Mesenchymal stem cell (in vitro differentiated cells and primary cell): ENCODE results near the gene PARD3.

Experiments
- DNase-seq: peaks from one replicate; pipeline ENCODE4 v3.0.0-alpha.2; 2013
- H2AFZ ChIP-seq: one replicate; pipeline ENCODE4 v1.6.1; 2013; ENCODE audit warnings: low read depth, mild to moderate bottlenecking, control low read depth, inconsistent platforms, low read length, moderate library complexity
- H2AK5ac ChIP-seq: 2 replicates; pipeline ENCODE4 v1.6.1; 2013; ENCODE audit warnings: low read length, moderate library complexity, mild to moderate bottlenecking, inconsistent platforms; ENCODE audit not compliant: severe bottlenecking
- H2BK120ac ChIP-seq: one replicate; pipeline ENCODE4 v1.6.1; 2013; ENCODE audit warnings: low read depth, mild to moderate bottlenecking, inconsistent platforms, low read length, moderate library complexity
- H2BK12ac ChIP-seq, 2 experiments: one replicate each; pipeline ENCODE4 v1.6.1; 2013; ENCODE audit warnings: inconsistent platforms in 2 of 2, low read length in 2 of 2, mild to moderate bottlenecking in 2 of 2, moderate library complexity in 2 of 2, control low read depth in 1 of 2
- H2BK15ac ChIP-seq: one replicate; pipeline ENCODE4 v1.6.1; 2013; ENCODE audit warnings: mild to moderate bottlenecking, low read depth, inconsistent platforms; ENCODE audit not compliant: poor library complexity, severe bottlenecking
- H2BK5ac ChIP-seq: 2 replicates; pipeline ENCODE4 v1.6.1; 2013; ENCODE audit warnings: low read depth, mild to moderate bottlenecking, low read length, control low read depth, inconsistent platforms; ENCODE audit not compliant: poor library complexity, severe bottlenecking
- H3K14ac ChIP-seq, 2 experiments: one replicate each; pipeline ENCODE4 v1.6.1; 2013; ENCODE audit warnings: inconsistent platforms in 2 of 2, low read length in 2 of 2, control low read depth in 1 of 2, mild to moderate bottlenecking in 1 of 2, moderate library complexity in 1 of 2
- H3K18ac ChIP-seq, 2 experiments: one replicate each; pipeline ENCODE4 v1.6.1; 2013; ENCODE audit warnings: inconsistent platforms in 2 of 2, low read length in 2 of 2, control low read depth in 1 of 2, low read depth in 1 of 2, mild to moderate bottlenecking in 1 of 2
- H3K23ac ChIP-seq, 2 experiments: one replicate each; pipeline ENCODE4 v1.6.1; 2013; ENCODE audit warnings: inconsistent platforms in 2 of 2, low read length in 2 of 2, mild to moderate bottlenecking in 2 of 2, moderate library complexity in 2 of 2, control low read depth in 1 of 2
- H3K27ac ChIP-seq: 2 replicates; pipeline ENCODE4 v1.5.1; 2013; ENCODE audit warnings: mild to moderate bottlenecking, moderate library complexity, low read length, control low read depth, inconsistent platforms; ENCODE audit not compliant: poor library complexity, severe bottlenecking
- H3K27me3 ChIP-seq, 2 experiments: 2 replicates each; pipeline versions ENCODE4 v1.6.1 to v1.7.0; 2013; ENCODE audit warnings: low read length in 2 of 2, mild to moderate bottlenecking in 2 of 2, moderate library complexity in 2 of 2, control low read depth in 1 of 2, inconsistent platforms in 1 of 2; ENCODE audit not compliant: control insufficient read depth in 1 of 2, insufficient read depth in 1 of 2
- H3K36me3 ChIP-seq, 2 experiments: 2 replicates each; pipeline versions ENCODE4 v1.6.1 to v1.7.0; 2013; ENCODE audit warnings: low read length in 2 of 2, control low read depth in 1 of 2, inconsistent platforms in 1 of 2, low read depth in 1 of 2, mild to moderate bottlenecking in 1 of 2; ENCODE audit not compliant: insufficient read depth in 2 of 2, control insufficient read depth in 1 of 2
- H3K4ac ChIP-seq, 2 experiments: one replicate each; pipeline ENCODE4 v1.6.1; 2013; ENCODE audit warnings: inconsistent platforms in 2 of 2, low read length in 2 of 2, mild to moderate bottlenecking in 2 of 2, moderate library complexity in 2 of 2, control low read depth in 1 of 2, low read depth in 1 of 2
- H3K4me1 ChIP-seq: 2 replicates; pipeline ENCODE4 v1.6.1; 2013; ENCODE audit warnings: low read depth, low read length, control low read depth; ENCODE audit not compliant: control insufficient read depth, insufficient read depth
- H3K4me2 ChIP-seq: 2 replicates; pipeline ENCODE4 v1.6.1; 2013; ENCODE audit warnings: low read length, mild to moderate bottlenecking, inconsistent platforms; ENCODE audit not compliant: poor library complexity, severe bottlenecking
- H3K4me3 ChIP-seq, 2 experiments: 2 replicates each; pipeline versions ENCODE4 v1.5.1 to v1.7.0; 2013; ENCODE audit warnings: low read length in 2 of 2, mild to moderate bottlenecking in 2 of 2, control low read depth in 1 of 2, low read depth in 1 of 2; ENCODE audit not compliant: insufficient read depth in 1 of 2
- H3K79me1 ChIP-seq: replicated peaks from 2 replicates; pipeline ENCODE4 v1.6.1; 2013; ENCODE audit warnings: mild to moderate bottlenecking, control low read depth, low read length, inconsistent platforms; ENCODE audit not compliant: poor library complexity, severe bottlenecking
- H3K9ac ChIP-seq: 2 replicates; pipeline ENCODE4 v1.7.0; 2013; ENCODE audit warnings: mild to moderate bottlenecking, low read length, moderate library complexity
- H3K9me3 ChIP-seq: 2 replicates; pipeline ENCODE4 v1.7.0; 2013; ENCODE audit warnings: mild to moderate bottlenecking, low read length; ENCODE audit not compliant: control insufficient read depth
- H4K8ac ChIP-seq: one replicate; pipeline ENCODE4 v1.6.1; 2013; ENCODE audit warnings: inconsistent platforms, mild to moderate bottlenecking, low read length, moderate library complexity
- H4K91ac ChIP-seq: one replicate; pipeline ENCODE4 v1.6.1; 2013; ENCODE audit warnings: mild to moderate bottlenecking, low read length, inconsistent platforms
- WGBS: methylation state at CpG from one replicate; pipeline ENCODE4 v1.1.7; 2013; ENCODE audit warnings: mixed read lengths; 5-methylcytosine and 5-hydroxymethylcytosine counted together

Gene PARD3

DNA sequence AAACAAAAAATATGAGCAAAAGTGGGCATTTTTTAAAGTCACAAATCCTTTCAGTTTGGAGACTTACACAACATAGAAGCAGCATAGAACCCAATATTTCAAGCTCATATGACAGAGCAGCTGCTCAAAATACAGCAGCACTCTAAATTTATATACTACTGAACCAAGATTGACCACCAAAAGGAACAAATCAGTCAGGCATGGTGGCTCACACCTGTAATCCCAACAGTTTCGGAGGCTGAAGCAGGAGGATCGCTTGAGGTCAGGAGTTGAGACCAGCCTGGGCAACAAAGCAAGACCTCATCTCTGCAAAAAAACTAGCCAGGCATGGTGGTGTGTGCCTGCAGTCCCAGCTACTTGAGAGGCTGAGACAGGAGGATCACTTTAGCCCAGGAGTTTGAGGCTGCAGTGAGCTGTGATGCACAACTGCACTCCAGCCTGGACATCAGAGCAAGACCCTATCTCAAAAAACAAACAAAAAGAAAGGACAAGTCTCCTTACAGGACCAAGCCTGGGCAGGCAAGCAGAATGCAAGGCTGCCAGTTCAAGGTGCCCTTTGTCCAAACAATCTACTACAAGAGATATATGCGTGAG lies 40.0 kb downstream of the PARD3 start:
- no peak for DNase-seq
- WGBS = 97% methylated on average over 2 of the region's 3 CpGs
- Histone ChIP-seq H3K18ac (peak overlapping the region in 1 of 2 experiments; percentile 30), H2BK120ac (no peak overlapping the region), H3K4me2 (no peak overlapping the region), H3K9ac (no peak overlapping the region), H2BK5ac (no peak overlapping the region), H3K27me3 (no peaks in the 10 kb centered on the region), H2BK15ac (no peak overlapping the region), H3K79me1 (peaks cover 14% of the 10 kb centered on the region), H2BK12ac (peak overlapping the region in 1 of 2 experiments; percentile 71), H4K91ac (peak overlapping the region; percentile 72), H2AFZ (no peak overlapping the region), H3K4me3 (no peak overlapping the region), H2AK5ac (no peak overlapping the region), H3K4ac (no peak overlapping the region), H3K4me1 (peaks cover 10% of the 10 kb centered on the region), H3K36me3 (peaks cover 0 to 6% of the 10 kb centered on the region in 2 experiments), H3K23ac (peak overlapping the region in 1 of 2 experiments; percentile 9), H3K9me3 (no peaks in the 10 kb centered on the region), H3K14ac (peak overlapping the region in 1 of 2 experiments; percentile 11), H3K27ac (no peak overlapping the region), H4K8ac (peak overlapping the region; percentile 23)

DNA sequence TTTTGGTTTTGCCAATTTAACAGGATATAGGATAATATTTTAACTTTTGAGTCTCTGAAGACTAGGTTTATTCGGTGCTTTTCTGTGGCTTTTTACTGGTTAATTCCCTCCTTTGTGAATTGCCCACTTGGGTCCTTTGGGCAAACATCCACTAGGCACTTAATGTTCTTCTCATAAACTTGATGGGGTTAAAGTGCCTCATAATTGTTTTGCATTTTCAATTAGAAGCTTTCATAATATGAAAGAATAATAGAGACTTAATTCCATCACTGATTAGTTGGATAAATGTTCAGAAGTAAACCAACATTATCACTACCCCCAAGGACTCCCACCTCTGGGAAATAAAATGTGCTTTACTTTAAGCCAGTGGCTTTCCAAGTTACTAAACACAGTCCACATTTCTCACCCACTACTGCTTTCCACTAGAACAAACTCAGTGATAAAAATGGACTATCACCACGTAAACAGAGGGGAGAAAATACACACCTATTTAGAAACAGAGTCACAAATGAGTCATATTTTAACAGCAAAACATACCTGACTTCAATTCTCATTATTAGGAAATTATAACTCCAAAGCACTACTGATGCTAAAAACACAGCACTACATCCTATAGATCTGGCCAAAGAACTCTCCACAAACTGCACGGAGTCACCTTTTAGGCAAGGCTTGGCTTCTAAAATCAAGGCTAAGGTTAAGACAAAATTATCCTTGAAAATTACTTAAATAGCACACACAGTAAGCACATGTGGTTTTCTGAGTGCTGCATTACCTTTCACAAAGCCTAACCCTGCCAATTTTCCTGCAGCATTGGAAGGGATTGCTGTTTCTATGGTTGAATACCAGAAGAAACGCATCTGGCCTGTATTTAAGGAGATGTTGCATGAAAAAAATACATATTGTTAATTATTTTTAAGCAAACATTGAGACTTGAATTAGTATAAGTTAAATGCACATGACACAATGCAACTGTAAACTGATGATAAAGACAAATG lies 41.2 kb downstream of the PARD3 start:
- H2BK12ac ChIP-seq = no peak overlapping the region
- H3K79me1 ChIP-seq = peaks cover 15% of the 10 kb centered on the region
- peaks cover 0 to 7% of the 10 kb centered on the region in 2 experiments for H3K36me3 ChIP-seq
- H2BK120ac ChIP-seq = no peak overlapping the region
- H3K9me3 ChIP-seq = no peaks in the 10 kb centered on the region
- no peak overlapping the region for H3K9ac ChIP-seq
- H2AK5ac ChIP-seq = no peak overlapping the region
- 89% methylated on average over 3 of the region's 4 CpGs for WGBS
- H2BK15ac ChIP-seq = no peak overlapping the region
- no peak overlapping the region for H2BK5ac ChIP-seq
- no peak overlapping the region for H3K18ac ChIP-seq
- no peak overlapping the region for H3K23ac ChIP-seq
- no peak overlapping the region for H3K4me3 ChIP-seq
- H4K91ac ChIP-seq = no peak overlapping the region
- no peak overlapping the region for H3K4me2 ChIP-seq
- no peak overlapping the region for H4K8ac ChIP-seq
- H3K27me3 ChIP-seq = no peaks in the 10 kb centered on the region
- H3K4me1 ChIP-seq = peaks cover 11% of the 10 kb centered on the region
- H3K14ac ChIP-seq = no peak overlapping the region
- DNase-seq = no peak
- no peak overlapping the region for H3K4ac ChIP-seq
- H3K27ac ChIP-seq = no peak overlapping the region
- no peak overlapping the region for H2AFZ ChIP-seq

DNA sequence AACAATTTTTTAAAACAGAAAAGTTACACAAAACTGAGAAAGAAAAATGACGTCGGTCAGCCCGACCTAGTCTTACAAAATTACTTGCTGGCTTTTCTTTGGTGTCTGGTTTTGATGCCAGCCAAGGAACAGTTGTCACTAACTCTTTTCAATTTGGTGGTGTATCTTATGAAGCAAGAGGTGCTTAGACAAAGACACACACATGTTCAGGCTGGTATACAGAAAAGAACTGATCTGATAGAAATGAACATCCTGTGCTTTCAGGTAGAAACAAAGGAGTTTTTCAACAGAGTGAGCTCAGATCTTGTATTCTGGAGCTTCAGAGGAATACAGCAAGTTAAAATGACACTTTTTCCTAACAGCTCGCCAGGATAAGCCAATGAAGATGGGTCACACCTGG lies 43.6 kb downstream of the PARD3 start:
- peaks cover 13% of the 10 kb centered on the region for H3K79me1 ChIP-seq
- no peaks in the 10 kb centered on the region for H3K9me3 ChIP-seq
- no peak overlapping the region for H3K18ac ChIP-seq
- no peak overlapping the region for H2BK12ac ChIP-seq
- no peak overlapping the region for H4K91ac ChIP-seq
- H2BK5ac ChIP-seq = no peak overlapping the region
- H3K14ac ChIP-seq = no peak overlapping the region
- peaks cover 0 to 10% of the 10 kb centered on the region in 2 experiments for H3K36me3 ChIP-seq
- H3K4me2 ChIP-seq = no peak overlapping the region
- H3K27ac ChIP-seq = no peak overlapping the region
- WGBS = 93% methylated on average over 4 of the region's 4 CpGs
- no peak overlapping the region for H3K4ac ChIP-seq
- no peak overlapping the region for H2AFZ ChIP-seq
- H3K27me3 ChIP-seq = no peaks in the 10 kb centered on the region
- H4K8ac ChIP-seq = no peak overlapping the region
- H2BK120ac ChIP-seq = no peak overlapping the region
- no peak overlapping the region for H3K23ac ChIP-seq
- DNase-seq = no peak
- H3K4me3 ChIP-seq = no peak overlapping the region
- no peak overlapping the region for H2AK5ac ChIP-seq
- peaks cover 17% of the 10 kb centered on the region for H3K4me1 ChIP-seq
- H2BK15ac ChIP-seq = no peak overlapping the region
- H3K9ac ChIP-seq = no peak overlapping the region

DNA sequence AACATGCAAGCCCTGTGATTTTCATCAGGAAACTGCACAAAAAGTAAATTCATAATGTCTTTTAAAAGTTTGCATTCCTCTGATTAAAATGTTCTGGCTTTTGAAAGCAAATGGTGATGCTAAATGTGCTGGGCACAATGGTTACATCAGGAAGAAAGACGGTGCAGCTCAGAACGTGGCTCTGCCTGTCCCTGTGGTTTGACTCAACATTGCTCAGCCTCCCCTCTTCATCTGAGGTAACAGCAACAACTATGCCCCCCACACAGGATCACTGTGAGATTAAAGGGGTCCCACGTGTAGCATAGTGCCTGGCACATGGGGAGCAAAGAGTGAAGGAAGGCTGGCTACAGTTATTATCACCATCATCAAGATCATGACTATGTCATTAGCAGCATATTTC lies 44.0 kb downstream of the PARD3 start:
- H4K8ac ChIP-seq = peak overlapping the region; percentile 42
- peaks cover 0 to 10% of the 10 kb centered on the region in 2 experiments for H3K36me3 ChIP-seq
- H2BK15ac ChIP-seq = no peak overlapping the region
- H2AK5ac ChIP-seq = no peak overlapping the region
- peak overlapping the region in 1 of 2 experiments; percentile 54 for H2BK12ac ChIP-seq
- no peak overlapping the region for H3K23ac ChIP-seq
- no peak overlapping the region for H2BK5ac ChIP-seq
- no peak overlapping the region for H3K4me2 ChIP-seq
- no peak overlapping the region for H2AFZ ChIP-seq
- H3K27ac ChIP-seq = no peak overlapping the region
- H3K79me1 ChIP-seq = peaks cover 13% of the 10 kb centered on the region
- no peaks in the 10 kb centered on the region for H3K27me3 ChIP-seq
- no peak overlapping the region for H3K4me3 ChIP-seq
- H2BK120ac ChIP-seq = no peak overlapping the region
- H3K9ac ChIP-seq = no peak overlapping the region
- no peaks in the 10 kb centered on the region for H3K9me3 ChIP-seq
- H3K4ac ChIP-seq = no peak overlapping the region
- no peak overlapping the region for H3K18ac ChIP-seq
- WGBS = 82% methylated on average over 2 of the region's 3 CpGs
- no peak overlapping the region for H3K14ac ChIP-seq
- no peak overlapping the region for H4K91ac ChIP-seq
- H3K4me1 ChIP-seq = peaks cover 17% of the 10 kb centered on the region
- no peak for DNase-seq
